Measurements from ENCODE around the gene RAB14. TPM values are rescaled to one million over a fixed set of nuclear protein-coding genes. Genes with fewer than 3 reads are reported as not detected.
"Not testable (repeated sequence)": the region's sequence is repeated elsewhere in the genome, so short reads cannot be mapped to it uniquely, and the experiment has no call there.

Gene RAB14
- total RNA-seq, 1 donor from 2014 or later, result 35.9 TPM

DNA sequence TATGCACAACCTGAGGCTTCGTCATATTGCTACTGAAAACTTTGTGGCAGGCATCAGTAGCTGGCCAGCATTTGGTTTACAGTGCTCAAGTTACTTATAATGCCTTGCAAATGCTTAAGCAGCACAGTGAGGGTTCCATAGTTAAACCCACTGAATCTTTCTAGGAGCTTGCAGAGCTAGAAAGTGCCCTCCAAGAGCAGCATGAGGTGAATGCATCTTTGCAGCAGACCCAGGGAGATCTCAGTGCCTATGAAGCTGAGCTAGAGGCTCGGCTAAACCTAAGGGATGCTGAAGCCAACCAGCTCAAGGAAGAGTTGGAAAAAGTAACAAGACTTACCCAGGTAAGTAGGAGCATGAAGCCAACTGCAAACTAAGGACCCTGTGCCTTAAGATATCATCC is 66.0 kb downstream of the RAB14 start:
- no peaks in the 10 kb centered on the region for H3K79me2 ChIP-seq (ENCODE audit: low read depth)
- no peak overlapping the region for H3K27ac ChIP-seq
- peaks cover 17% of the 10 kb centered on the region for H3K36me3 Mint-ChIP-seq
- H3K4me1 ChIP-seq, result peaks cover 11% of the 10 kb centered on the region
- no peak overlapping the region for H3K27ac Mint-ChIP-seq
- no peak overlapping the region for H3K9ac ChIP-seq
- H3K4me1 Mint-ChIP-seq, result no peaks in the 10 kb centered on the region
- peaks cover 10% of the 10 kb centered on the region for H3F3A ChIP-seq (ENCODE audit: low read depth)
- no peak overlapping the region for H3K4me3 Mint-ChIP-seq
- no peaks in the 10 kb centered on the region for H3K36me3 ChIP-seq
- H3K4me2 ChIP-seq, result no peak overlapping the region
- H3K27me3 ChIP-seq, result no peaks in the 10 kb centered on the region
- no peaks in the 10 kb centered on the region for H3K9me3 ChIP-seq (ENCODE audit: low read depth)
- no peak for TF ChIP-seq EZH2phosphoT487 (IDR thresholded peaks at IDR 0.05)
- TF ChIP-seq EZH2 (IDR thresholded peaks at IDR 0.05), result no peak
- peak; percentile 9 for DNase-seq (ENCODE audit: low spot score)
- H3K4me3 ChIP-seq, result no peak overlapping the region
- H2AFZ ChIP-seq (replicated peaks), result no peak overlapping the region
- no peaks in the 10 kb centered on the region for H4K20me1 ChIP-seq (ENCODE audit: low read depth)
- H3K9me3 Mint-ChIP-seq, result no peaks in the 10 kb centered on the region
- peaks cover 2% of the 10 kb centered on the region for H3K27me3 Mint-ChIP-seq (ENCODE audit: insufficient read depth, low read depth)

DNA sequence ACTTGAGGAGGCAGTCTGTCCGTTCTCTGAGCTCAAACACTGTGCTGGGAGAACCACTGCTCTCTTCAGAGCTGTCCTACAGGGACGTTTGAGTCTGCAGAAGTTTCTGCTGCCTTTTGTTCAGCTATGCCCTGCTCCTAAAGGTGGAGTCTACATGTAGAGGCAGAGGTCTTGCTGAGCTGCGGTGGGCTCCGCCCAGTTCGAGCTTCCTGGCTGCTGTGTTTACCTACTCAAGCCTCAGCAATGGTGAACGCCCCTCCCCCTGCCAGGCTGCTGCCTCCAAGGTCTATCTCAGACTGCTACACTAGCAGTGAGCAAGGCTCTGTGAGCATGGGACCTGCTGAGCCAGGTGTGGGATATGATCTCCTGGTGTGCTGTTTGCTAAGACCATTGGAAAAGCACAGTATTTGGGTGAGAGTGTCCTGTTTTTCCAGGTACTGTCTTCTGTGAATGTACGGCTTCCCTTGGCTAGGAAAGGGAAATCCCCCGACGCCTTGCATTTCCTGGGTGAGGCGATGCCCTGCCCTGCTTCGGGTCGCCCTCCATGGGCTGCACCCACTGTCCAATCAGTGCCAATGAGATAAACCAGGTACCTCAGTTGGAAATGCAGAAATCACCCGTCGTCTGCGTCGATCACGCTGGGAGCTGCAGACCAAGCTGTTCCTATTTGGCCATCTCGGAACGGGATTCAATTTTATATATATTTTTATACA is 68.4 kb downstream of the RAB14 start:
- H3K27me3 Mint-ChIP-seq (ENCODE audit: insufficient read depth, low read depth), result peaks cover 5% of the 10 kb centered on the region
- Histone ChIP-seq H3K4me1 (peaks cover 11% of the 10 kb centered on the region), H3K27me3 (no peaks in the 10 kb centered on the region), H3K4me2 (peak overlapping the region; percentile 10), H3K4me3 (no peak overlapping the region), H3K79me2 (ENCODE audit: low read depth) (no peaks in the 10 kb centered on the region), H3K9me3 (ENCODE audit: low read depth) (no peaks in the 10 kb centered on the region), H3K9ac (no peak overlapping the region), H3K36me3 (no peaks in the 10 kb centered on the region), H3K27ac (no peak overlapping the region), H2AFZ (replicated peaks) (no peak overlapping the region), H3F3A (ENCODE audit: low read depth) (peaks cover 13% of the 10 kb centered on the region), H4K20me1 (ENCODE audit: low read depth) (no peaks in the 10 kb centered on the region)
- H3K9me3 Mint-ChIP-seq, result peaks cover 10% of the 10 kb centered on the region
- no peaks in the 10 kb centered on the region for H3K4me1 Mint-ChIP-seq
- DNase-seq (ENCODE audit: low spot score), result no peak
- H3K27ac Mint-ChIP-seq, result no peak overlapping the region
- TF ChIP-seq EZH2 (IDR thresholded peaks at IDR 0.05) (no peak), EZH2phosphoT487 (IDR thresholded peaks at IDR 0.05) (no peak)
- TF ChIP-seq, protein P1, sequence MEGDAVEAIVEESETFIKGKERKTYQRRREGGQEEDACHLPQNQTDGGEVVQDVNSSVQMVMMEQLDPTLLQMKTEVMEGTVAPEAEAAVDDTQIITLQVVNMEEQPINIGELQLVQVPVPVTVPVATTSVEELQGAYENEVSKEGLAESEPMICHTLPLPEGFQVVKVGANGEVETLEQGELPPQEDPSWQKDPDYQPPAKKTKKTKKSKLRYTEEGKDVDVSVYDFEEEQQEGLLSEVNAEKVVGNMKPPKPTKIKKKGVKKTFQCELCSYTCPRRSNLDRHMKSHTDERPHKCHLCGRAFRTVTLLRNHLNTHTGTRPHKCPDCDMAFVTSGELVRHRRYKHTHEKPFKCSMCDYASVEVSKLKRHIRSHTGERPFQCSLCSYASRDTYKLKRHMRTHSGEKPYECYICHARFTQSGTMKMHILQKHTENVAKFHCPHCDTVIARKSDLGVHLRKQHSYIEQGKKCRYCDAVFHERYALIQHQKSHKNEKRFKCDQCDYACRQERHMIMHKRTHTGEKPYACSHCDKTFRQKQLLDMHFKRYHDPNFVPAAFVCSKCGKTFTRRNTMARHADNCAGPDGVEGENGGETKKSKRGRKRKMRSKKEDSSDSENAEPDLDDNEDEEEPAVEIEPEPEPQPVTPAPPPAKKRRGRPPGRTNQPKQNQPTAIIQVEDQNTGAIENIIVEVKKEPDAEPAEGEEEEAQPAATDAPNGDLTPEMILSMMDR (IDR thresholded peaks at IDR 0.05), result no peak
- peaks cover 29% of the 10 kb centered on the region for H3K36me3 Mint-ChIP-seq
- H3K4me3 Mint-ChIP-seq, result no peak overlapping the region

DNA sequence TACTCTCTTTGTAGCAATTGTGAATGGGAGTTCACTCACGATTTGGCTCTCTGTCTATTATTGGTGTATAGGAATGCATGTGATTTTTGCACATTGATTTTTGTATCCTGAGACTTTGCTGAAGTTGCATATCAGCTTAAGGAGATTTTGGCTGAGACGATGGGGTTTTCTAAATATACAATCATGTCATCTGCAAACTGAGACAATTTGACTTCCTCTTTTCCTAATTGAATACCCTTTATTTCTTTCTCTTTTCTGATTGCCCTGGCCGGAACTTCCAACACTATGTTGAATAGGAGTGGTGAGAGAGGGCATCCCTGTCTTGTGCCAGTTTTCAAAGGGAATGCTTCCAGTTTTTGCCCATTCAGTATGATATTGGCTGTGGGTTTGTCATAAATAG is 72.3 kb downstream of the RAB14 start:
- Mint-ChIP-seq H3K9me3 (peaks cover 12% of the 10 kb centered on the region), H3K36me3 (peaks cover 35% of the 10 kb centered on the region)
- not testable (repeated sequence) for H3F3A ChIP-seq (ENCODE audit: low read depth); H3K27me3 ChIP-seq; DNase-seq (ENCODE audit: low spot score); H3K4me3 ChIP-seq; H3K4me2 ChIP-seq; H3K9me3 ChIP-seq (ENCODE audit: low read depth); H3K27ac Mint-ChIP-seq; H3K79me2 ChIP-seq (ENCODE audit: low read depth); H3K27ac ChIP-seq; H2AFZ ChIP-seq (replicated peaks); H3K4me3 Mint-ChIP-seq; H3K4me1 Mint-ChIP-seq; H3K9ac ChIP-seq; H3K4me1 ChIP-seq; H3K36me3 ChIP-seq; H4K20me1 ChIP-seq (ENCODE audit: low read depth); H3K27me3 Mint-ChIP-seq (ENCODE audit: insufficient read depth, low read depth)

Small RNAs within 50 kb of the gene (small RNA-seq; reads per million reads assigned to genes)
- not detected for gene RN7SL181P

Other genes starting within 250 kb of the RAB14 start
- gene C5, start 151.6 kb downstream of the RAB14 start, total RNA-seq (ENCODE audit: low replicate concordance), result 4.5 and 5.5 TPM in 2 replicates
- gene CNTRL, start 126.9 kb downstream of the RAB14 start, total RNA-seq (ENCODE audit: low replicate concordance), result 29.2 and 45.4 TPM in 2 replicates
- 72.1 and 114 TPM in 2 replicates for gene GSN, start 66.3 kb upstream of the RAB14 start, total RNA-seq (ENCODE audit: low replicate concordance)
- gene STOM, start 168.4 kb upstream of the RAB14 start, total RNA-seq (ENCODE audit: low replicate concordance), result 61.5 and 99.4 TPM in 2 replicates

Measured in neural progenitor cell (in vitro differentiated cells).